Activated CD4-positive, alpha-beta memory T cell treated with anti-CD3 and anti-CD28 coated beads for 36 hours (primary cell): Measurements from ENCODE around the gene PPP2R5A. TPM values are rescaled to one million over a fixed set of nuclear protein-coding genes. Genes with fewer than 3 reads are reported as not detected.
A peak's percentile ranks its signal among the peaks of the same experiment; 100 is the strongest.

Experiments used
- CTCF ChIA-PET: fragments of 350-600 bp; sonication (Branson Sonifier 250); formaldehyde crosslinking; loops from one replicate; lab custom pipeline; 2021; ENCODE audit warnings: antibody characterized with exemption, inconsistent platforms; lab: Charles Lee
- POLR2A ChIA-PET: fragments of 350-600 bp; sonication (Branson Sonifier 250); formaldehyde crosslinking; loops from one replicate; lab custom pipeline; 2021; ENCODE audit warnings: antibody characterized with exemption; lab: Charles Lee
- DNase-seq: peaks from one replicate; pipeline ENCODE4 v3.0.0-alpha.2; 2020
- H3K27ac Mint-ChIP-seq: one replicate; pipeline ENCODE4 v1.8.0; 2021; ENCODE audit warnings: mixed read lengths
- H3K27me3 Mint-ChIP-seq: one replicate; pipeline ENCODE4 v1.8.0; 2021; ENCODE audit warnings: mixed read lengths
- H3K36me3 Mint-ChIP-seq: one replicate; pipeline ENCODE4 v1.8.0; 2021; ENCODE audit warnings: mixed read lengths
- H3K4me1 Mint-ChIP-seq: one replicate; pipeline ENCODE4 v1.8.0; 2021; ENCODE audit warnings: low read depth, mixed read lengths
- H3K4me3 Mint-ChIP-seq: one replicate; pipeline ENCODE4 v1.8.0; 2021; ENCODE audit warnings: mild to moderate bottlenecking, mixed read lengths
- H3K9me3 Mint-ChIP-seq: one replicate; pipeline ENCODE4 v1.8.0; 2021; ENCODE audit warnings: mixed read lengths
- intact Hi-C: fragments of 100-400 bp; cut with micrococcal nuclease; formaldehyde crosslinking; loops from one replicate; pipeline ENCODE4 v1.15.1; 2023
- total RNA-seq, 2 experiments: library from RNA; stranded (reverse); gene quantifications; one replicate each; pipeline ENCODE4 v1.2.3, GENCODE V29; 2021

PPP2R5A gene
- total RNA-seq, 2 experiments from 2014 or later = 38.6 to 40.4 TPM

- Mint-ChIP-seq H3K9me3 (no peaks in the 10 kb centered on the region), H3K4me3 (no peak overlapping the region), H3K36me3 (no peaks in the 10 kb centered on the region), H3K27me3 (no peaks in the 10 kb centered on the region), H3K4me1 (peaks cover 10% of the 10 kb centered on the region), H3K27ac (no peak overlapping the region)
- ChIA-PET POLR2A (no interaction called here), CTCF (interaction anchor here (1.3 kb wide), 1 partner anchor 177 kb away, joined by 3 read pairs; no protein-coding TSS in a partner anchor)
- intact Hi-C loops = no loop called here
- no peak for DNase-seq
Observed at GRCh38 chr1:212247988-212248387, 37.2 kb upstream of the PPP2R5A start.

GRCh38 chr1:212254853-212255363 lies 30.3 kb upstream of the PPP2R5A start:
- no peaks in the 10 kb centered on the region for H3K9me3 Mint-ChIP-seq
- POLR2A ChIA-PET = no interaction called here
- CTCF ChIA-PET = interaction anchor here (0.7 kb wide), 1 partner anchor 201 kb away, joined by 3 read pairs; no protein-coding TSS in a partner anchor
- no peak for DNase-seq
- peak overlapping the region; percentile 19 for H3K27ac Mint-ChIP-seq
- no peaks in the 10 kb centered on the region for H3K36me3 Mint-ChIP-seq
- H3K4me3 Mint-ChIP-seq = peak overlapping the region; percentile 7
- intact Hi-C loops = no loop called here
- H3K27me3 Mint-ChIP-seq = no peaks in the 10 kb centered on the region
- H3K4me1 Mint-ChIP-seq = peaks cover 50% of the 10 kb centered on the region

- CTCF ChIA-PET = interaction anchor here (0.6 to 0.8 kb wide), 4 partner anchors 60 to 760 kb away, joined by 3 read pairs; partner anchors contain the start of gene ANGEL2
- DNase-seq = peak; percentile 22
- no peaks in the 10 kb centered on the region for H3K27me3 Mint-ChIP-seq
- no peak overlapping the region for H3K4me3 Mint-ChIP-seq
- POLR2A ChIA-PET = no interaction called here
- intact Hi-C loops = no loop called here
- H3K9me3 Mint-ChIP-seq = no peaks in the 10 kb centered on the region
- no peaks in the 10 kb centered on the region for H3K36me3 Mint-ChIP-seq
- H3K4me1 Mint-ChIP-seq = peaks cover 54% of the 10 kb centered on the region
- H3K27ac Mint-ChIP-seq = peak overlapping the region; percentile 50
Observed at GRCh38 chr1:212255705-212256307, 29.4 kb upstream of the PPP2R5A start.

GRCh38 chr1:212256369-212256768 lies 28.8 kb upstream of the PPP2R5A start:
- DNase-seq = peak; percentile 37
- Mint-ChIP-seq H3K27me3 (no peaks in the 10 kb centered on the region), H3K9me3 (no peaks in the 10 kb centered on the region), H3K4me1 (peaks cover 57% of the 10 kb centered on the region), H3K4me3 (no peak overlapping the region), H3K36me3 (no peaks in the 10 kb centered on the region), H3K27ac (peak overlapping the region; percentile 50)
- intact Hi-C loops = no loop called here
- CTCF ChIA-PET = interaction anchor here (0.7 to 0.8 kb wide), 2 partner anchors 60 to 558 kb away, joined by 3 read pairs; no protein-coding TSS in a partner anchor
- POLR2A ChIA-PET = interaction anchor here (0.6 kb wide), 1 partner anchor 56 kb away, joined by 3 read pairs; no protein-coding TSS in a partner anchor

- POLR2A ChIA-PET = no interaction called here
- intact Hi-C loops = no loop called here
- no peaks in the 10 kb centered on the region for H3K27me3 Mint-ChIP-seq
Observed at GRCh38 chr1:212257157-212257556, 28.1 kb upstream of the PPP2R5A start.

GRCh38 chr1:212259693-212260480 lies 25.3 kb upstream of the PPP2R5A start:
- H3K27me3 Mint-ChIP-seq = no peaks in the 10 kb centered on the region
- no peak for DNase-seq
- H3K4me1 Mint-ChIP-seq = peaks cover 43% of the 10 kb centered on the region
- H3K36me3 Mint-ChIP-seq = no peaks in the 10 kb centered on the region
- intact Hi-C loops = loop anchor here (2.0 kb wide), 1 partner anchor 41 kb away; no protein-coding TSS in a partner anchor
- CTCF ChIA-PET = interaction anchor here (0.6 to 1.6 kb wide), 3 partner anchors 24 to 195 kb away, joined by 3 to 4 read pairs (median 3); no protein-coding TSS in a partner anchor
- no peak overlapping the region for H3K27ac Mint-ChIP-seq
- POLR2A ChIA-PET = no interaction called here
- H3K4me3 Mint-ChIP-seq = no peak overlapping the region
- no peaks in the 10 kb centered on the region for H3K9me3 Mint-ChIP-seq

More at GRCh38 chr1:212257157-212257556, 28.1 kb upstream of the PPP2R5A start:
- CTCF ChIA-PET = interaction anchor here (0.9 kb wide), 1 partner anchor 195 kb away, joined by 3 read pairs; no protein-coding TSS in a partner anchor
- Mint-ChIP-seq H3K27ac (no peak overlapping the region), H3K4me3 (no peak overlapping the region), H3K36me3 (no peaks in the 10 kb centered on the region), H3K9me3 (no peaks in the 10 kb centered on the region), H3K4me1 (peaks cover 61% of the 10 kb centered on the region)
- DNase-seq = no peak

- POLR2A ChIA-PET = interaction anchor here (1.3 kb wide), 1 partner anchor 25 kb away, joined by 3 read pairs; no protein-coding TSS in a partner anchor
- Mint-ChIP-seq H3K27me3 (no peaks in the 10 kb centered on the region), H3K36me3 (no peaks in the 10 kb centered on the region), H3K27ac (peak overlapping the region; percentile 4), H3K4me1 (peaks cover 34% of the 10 kb centered on the region), H3K4me3 (no peak overlapping the region), H3K9me3 (no peaks in the 10 kb centered on the region)
- DNase-seq = peak; percentile 45
- CTCF ChIA-PET = interaction anchor here (0.6 to 1.6 kb wide), 3 partner anchors 23 to 159 kb away, joined by 3 to 4 read pairs (median 3); no protein-coding TSS in a partner anchor
- intact Hi-C loops = loop anchor here (1.0 to 2.0 kb wide), 3 partner anchors 25 to 42 kb away; partner anchors contain the start of gene PPP2R5A
Observed at GRCh38 chr1:212260557-212261355, 24.5 kb upstream of the PPP2R5A start.

GRCh38 chr1:212261361-212261929 lies 23.8 kb upstream of the PPP2R5A start:
- Mint-ChIP-seq H3K27ac (peak overlapping the region; percentile 4), H3K36me3 (no peaks in the 10 kb centered on the region), H3K27me3 (no peaks in the 10 kb centered on the region), H3K9me3 (no peaks in the 10 kb centered on the region), H3K4me1 (peaks cover 28% of the 10 kb centered on the region), H3K4me3 (no peak overlapping the region)
- no peak for DNase-seq
- intact Hi-C loops = loop anchor here (1.0 to 2.0 kb wide), 3 partner anchors 24 to 43 kb away; partner anchors contain the start of gene PPP2R5A
- ChIA-PET CTCF (interaction anchor here (1.4 to 1.6 kb wide), 2 partner anchors 23 to 160 kb away, joined by 3 to 4 read pairs; no protein-coding TSS in a partner anchor), POLR2A (interaction anchor here (1.3 kb wide), 1 partner anchor 24 kb away, joined by 3 read pairs; no protein-coding TSS in a partner anchor)

- ChIA-PET POLR2A (no interaction called here), CTCF (interaction anchor here (0.6 to 1.0 kb wide), 2 partner anchors 116 to 196 kb away, joined by 3 read pairs; no protein-coding TSS in a partner anchor)
- intact Hi-C loops = no loop called here
- Mint-ChIP-seq H3K27me3 (peaks cover 6% of the 10 kb centered on the region), H3K36me3 (no peaks in the 10 kb centered on the region), H3K27ac (no peak overlapping the region), H3K9me3 (no peaks in the 10 kb centered on the region), H3K4me3 (no peak overlapping the region), H3K4me1 (peaks cover 2% of the 10 kb centered on the region)
- DNase-seq = no peak
Observed at GRCh38 chr1:212267017-212267416, 18.2 kb upstream of the PPP2R5A start.

GRCh38 chr1:212267460-212267859 lies 17.8 kb upstream of the PPP2R5A start:
- intact Hi-C loops = no loop called here
- Mint-ChIP-seq H3K36me3 (no peaks in the 10 kb centered on the region), H3K27ac (no peak overlapping the region), H3K4me3 (no peak overlapping the region), H3K27me3 (peaks cover 6% of the 10 kb centered on the region), H3K4me1 (no peaks in the 10 kb centered on the region), H3K9me3 (no peaks in the 10 kb centered on the region)
- CTCF ChIA-PET = interaction anchor here (1.0 kb wide), 1 partner anchor 197 kb away, joined by 3 read pairs; no protein-coding TSS in a partner anchor
- no peak for DNase-seq
- POLR2A ChIA-PET = no interaction called here
